Femur (tissue), 1 donor: ENCODE data around the gene MARCHF10.
A peak's percentile ranks its signal among the peaks of the same experiment; 100 is the strongest.
"Not testable (repeated sequence)": the region's sequence is repeated elsewhere in the genome, so short reads cannot be mapped to it uniquely, and the experiment has no call there.

ENCODE experiments used
- DNase-seq: peaks from one replicate; pipeline ENCODE4 v3.0.0-alpha.2; 2017

Gene MARCHF10

GRCh38 chr17:62693616-62694409 is 114.3 kb downstream of the MARCHF10 start:
- DNase-seq: no peak

DNA sequence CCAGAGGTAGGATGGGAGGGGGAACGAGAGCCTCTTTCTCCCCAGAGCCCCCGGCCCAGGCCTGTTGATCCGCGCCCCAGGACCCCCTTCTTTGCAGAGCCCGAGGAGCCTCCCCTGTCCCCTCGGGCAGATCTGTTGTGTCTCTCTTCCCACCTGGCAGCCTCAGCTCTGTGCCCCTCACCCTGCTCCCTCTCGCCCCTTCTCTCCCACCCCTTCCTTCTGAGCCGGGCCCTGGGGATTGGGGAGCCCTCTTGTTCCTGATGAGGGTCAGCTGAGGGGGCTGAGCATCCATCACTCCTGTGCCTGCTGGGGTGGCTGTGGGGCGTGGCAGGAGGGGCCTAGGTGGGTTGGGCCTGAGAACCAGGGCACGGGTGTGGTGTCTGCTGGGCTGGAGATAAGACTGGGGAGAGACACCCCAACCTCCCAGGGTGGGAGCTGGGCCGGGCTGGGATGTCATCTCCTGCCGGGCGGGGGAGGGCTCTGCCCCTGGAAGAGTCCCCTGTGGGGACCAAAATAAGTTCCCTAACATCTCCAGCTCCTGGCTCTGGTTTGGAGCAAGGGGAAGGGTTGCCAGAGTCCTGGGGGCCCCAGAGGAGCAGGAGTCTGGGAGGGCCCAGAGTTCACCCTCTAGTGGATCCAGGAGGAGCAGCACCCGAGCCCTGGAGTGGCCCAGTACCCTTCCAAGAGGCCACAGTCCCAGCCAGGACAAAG is 115.2 kb downstream of the MARCHF10 start:
- no peak for DNase-seq

- no peak for DNase-seq
Measured at GRCh38 chr17:62692159-62692651, 115.9 kb downstream of the MARCHF10 start.

- DNase-seq: not testable (repeated sequence)
Measured at GRCh38 chr17:62691589-62691915, 116.6 kb downstream of the MARCHF10 start.

DNA sequence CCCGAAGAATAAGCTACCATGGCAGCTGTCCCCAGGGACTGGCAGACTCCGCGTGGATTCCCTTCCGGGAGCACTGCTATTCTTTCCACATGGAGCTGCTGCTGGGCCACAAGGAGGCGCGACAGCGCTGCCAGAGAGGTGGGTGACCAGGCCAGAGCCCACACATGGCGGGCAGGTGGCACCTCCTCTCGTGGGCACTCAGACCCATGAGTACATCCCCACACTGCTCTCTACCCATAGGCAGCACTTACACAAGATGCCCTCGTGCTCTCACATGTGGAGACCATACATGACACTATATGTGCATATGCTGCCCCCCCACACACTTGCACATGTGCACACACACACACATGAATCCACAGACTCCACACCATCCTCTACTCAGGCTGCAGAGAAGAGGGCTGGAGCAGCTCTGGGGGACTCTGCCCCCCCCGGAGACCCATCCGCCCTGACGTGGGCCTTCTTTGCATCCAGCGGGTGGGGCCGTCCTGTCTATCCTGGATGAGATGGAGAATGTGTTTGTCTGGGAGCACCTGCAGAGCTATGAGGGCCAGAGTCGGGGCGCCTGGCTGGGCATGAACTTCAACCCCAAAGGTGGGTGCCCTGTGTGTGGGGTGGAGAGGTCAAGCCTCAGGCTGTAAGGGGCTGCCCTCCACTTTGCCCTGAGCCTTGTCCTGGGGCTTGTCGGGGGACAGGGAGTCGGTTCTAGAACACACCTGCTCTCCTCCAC is 117.8 kb downstream of the MARCHF10 start:
- no peak for DNase-seq

DNA sequence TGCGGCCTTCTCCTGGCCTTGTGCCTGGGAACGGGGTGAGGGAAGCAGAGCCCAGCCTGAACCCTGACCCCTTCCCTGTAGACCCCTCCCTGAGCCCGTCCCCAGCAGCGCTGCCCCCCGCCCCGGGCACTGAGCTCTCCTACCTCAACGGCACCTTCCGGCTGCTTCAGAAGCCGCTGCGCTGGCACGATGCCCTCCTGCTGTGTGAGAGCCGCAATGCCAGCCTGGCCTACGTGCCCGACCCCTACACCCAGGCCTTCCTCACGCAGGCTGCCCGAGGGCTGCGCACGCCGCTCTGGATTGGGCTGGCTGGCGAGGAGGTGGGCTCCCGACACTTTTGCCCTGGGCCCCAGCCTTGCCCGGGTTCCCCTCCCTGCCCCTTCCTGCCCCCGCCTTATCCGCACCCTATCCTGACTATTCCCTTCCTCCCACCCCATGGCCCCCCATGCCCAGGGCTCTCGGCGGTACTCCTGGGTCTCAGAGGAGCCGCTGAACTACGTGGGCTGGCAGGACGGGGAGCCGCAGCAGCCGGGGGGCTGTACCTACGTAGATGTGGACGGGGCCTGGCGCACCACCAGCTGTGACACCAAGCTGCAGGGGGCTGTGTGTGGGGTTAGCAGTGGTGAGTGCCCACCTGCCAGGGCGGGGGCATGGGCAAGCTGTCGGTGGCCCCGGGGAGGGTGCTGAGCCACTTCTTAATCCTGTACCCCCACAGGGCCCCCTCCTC is 118.5 kb downstream of the MARCHF10 start:
- no peak for DNase-seq

- DNase-seq: no peak
Measured at GRCh38 chr17:62688398-62689160, 119.5 kb downstream of the MARCHF10 start.

- DNase-seq: no peak
Measured at GRCh38 chr17:62687997-62688396, 120.1 kb downstream of the MARCHF10 start.

- no peak for DNase-seq
Measured at GRCh38 chr17:62684179-62684578, 123.9 kb downstream of the MARCHF10 start.

DNA sequence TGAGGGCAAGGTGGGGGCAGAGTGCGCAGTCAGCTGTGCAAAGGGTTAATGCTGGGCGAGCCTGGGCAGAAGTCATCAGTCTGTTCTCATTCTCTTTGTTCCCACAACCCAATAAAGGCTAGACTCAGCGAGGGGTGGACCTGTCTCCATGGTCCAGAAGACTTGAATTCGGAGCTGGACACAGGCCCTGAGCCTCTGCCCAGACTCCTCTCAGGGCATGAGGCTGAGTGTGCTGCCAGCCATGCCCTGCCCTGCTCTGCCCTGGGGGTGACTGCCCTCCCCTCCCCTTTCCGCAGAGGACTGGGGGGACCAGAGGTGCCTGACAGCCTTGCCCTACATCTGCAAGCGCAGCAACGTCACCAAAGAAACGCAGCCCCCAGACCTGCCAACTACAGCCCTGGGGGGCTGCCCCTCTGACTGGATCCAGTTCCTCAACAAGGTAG is 126.2 kb downstream of the MARCHF10 start:
- DNase-seq: no peak

DNA sequence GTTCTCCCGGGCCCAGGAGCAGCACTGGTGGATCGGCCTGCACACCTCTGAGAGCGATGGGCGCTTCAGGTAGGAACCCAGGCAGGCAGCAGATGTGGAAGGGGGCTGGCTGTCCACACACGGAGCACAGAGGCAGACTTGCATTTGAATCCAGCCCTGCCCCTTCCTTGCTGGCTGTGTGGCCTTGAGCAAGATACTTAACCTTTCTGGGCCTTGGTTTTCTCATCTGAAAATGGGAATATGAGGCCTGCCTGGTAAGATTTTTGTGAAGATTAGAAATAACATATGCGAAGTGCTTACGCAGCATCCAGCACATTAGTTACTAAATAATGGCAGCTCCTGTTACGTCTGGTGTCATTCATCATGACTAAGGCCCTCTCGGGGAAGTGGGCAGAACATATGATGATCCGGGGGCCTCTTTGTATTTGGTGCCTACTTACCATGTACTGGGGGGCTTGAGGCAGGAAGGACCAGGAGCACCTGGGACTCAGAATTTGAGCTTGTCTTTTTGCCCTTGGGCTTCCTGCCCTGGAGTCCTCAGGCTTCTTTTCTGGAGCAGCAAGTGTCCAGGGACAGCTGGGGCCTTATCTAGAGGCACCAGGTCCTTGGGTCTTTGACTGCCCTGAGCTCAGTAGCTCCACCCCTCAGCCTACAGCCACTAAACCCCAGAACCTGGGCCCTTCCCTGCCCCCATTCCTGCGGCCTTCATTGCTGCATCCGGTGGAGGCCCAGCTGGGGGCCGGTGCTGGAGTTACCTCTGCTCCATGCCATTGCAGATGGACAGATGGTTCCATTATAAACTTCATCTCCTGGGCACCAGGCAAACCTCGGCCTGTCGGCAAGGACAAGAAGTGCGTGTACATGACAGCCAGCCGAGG is 126.8 kb downstream of the MARCHF10 start:
- DNase-seq: peak; percentile 41

GRCh38 chr17:62680541-62681052 is 127.5 kb downstream of the MARCHF10 start:
- peak; percentile 27 for DNase-seq

DNA sequence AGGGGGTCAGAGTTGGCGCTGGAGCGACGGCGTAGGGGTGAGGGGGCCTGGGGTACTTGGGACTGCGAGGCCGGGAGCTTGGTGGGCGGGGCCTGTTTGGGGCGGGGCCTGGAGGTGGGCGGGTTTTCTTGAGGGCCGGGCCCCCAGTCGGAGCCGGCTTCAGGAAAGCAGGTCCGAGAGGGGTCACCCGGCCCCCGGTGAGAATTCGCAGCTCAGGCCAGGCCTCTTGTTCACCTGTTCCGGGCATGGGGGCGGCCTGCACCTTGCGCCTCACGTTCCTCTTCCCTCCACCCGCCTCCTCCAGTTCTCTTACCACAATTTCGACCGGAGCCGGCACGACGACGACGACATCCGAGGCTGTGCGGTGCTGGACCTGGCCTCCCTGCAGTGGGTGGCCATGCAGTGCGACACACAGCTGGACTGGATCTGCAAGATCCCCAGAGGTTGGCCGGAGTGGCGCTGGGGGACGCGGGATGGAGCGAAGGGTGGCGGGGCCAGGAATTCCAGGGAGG is 128.2 kb downstream of the MARCHF10 start:
- peak; percentile 28 for DNase-seq

GRCh38 chr17:62678214-62678919 is 129.7 kb downstream of the MARCHF10 start:
- DNase-seq: peak; percentile 23

DNA sequence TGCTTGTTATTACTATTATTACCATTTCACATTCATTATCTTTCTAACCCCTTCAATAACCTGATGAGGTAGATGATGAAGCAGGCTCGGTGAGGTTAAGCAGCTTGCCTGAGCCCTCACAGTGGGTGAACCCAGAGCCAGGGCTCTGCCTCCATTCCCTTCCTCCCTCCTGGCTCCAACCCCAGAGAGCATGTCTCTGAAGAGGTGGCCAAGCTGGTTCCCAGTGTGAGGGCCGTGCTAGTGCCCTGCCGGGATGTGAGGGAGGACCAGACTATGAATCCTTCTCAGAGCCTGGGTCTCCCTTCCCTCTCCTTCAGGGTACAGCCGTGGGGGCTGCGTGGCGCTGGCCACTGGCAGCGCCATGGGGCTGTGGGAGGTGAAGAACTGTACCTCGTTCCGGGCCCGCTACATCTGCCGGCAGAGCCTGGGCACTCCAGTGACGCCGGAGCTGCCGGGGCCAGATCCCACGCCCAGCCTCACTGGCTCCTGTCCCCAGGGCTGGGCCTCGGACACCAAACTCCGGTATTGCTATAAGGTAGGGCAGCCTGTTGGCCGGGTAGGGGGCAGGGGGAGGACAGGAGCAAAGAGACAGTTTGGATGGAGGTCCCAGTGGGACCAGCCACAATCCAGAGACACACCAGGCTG is 131.0 kb downstream of the MARCHF10 start:
- DNase-seq: no peak

DNA sequence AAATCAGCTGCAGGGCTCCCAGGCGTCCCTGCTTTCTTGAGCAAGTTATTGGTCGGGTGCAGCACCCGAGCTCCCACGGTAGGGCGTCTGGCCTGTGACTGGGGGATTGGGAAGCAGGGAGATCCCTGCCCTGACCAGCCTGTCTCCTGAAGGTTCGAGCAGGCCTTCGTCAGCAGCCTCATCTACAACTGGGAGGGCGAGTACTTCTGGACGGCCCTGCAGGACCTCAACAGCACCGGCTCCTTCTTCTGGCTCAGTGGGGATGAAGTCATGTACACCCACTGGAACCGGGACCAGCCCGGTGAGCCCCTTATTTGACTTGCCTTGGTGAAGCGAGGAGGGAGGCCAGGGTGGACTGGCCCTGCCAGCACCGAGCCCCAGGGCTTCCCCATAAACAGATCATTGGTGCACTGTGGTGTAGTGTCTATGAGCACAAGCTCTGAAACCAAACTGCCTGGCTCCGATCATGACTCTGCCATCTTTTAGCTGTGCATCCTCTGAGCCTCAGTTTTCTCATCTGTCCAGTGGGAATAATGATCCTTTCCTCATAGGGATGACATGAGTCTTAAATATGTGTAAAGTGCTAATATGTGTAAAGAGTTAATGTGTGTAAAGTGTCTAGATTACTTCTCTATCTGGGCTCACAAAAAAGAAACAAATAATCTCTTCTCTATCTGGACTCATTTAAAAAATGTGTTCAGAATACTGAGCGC is 131.7 kb downstream of the MARCHF10 start:
- DNase-seq: no peak

DNA sequence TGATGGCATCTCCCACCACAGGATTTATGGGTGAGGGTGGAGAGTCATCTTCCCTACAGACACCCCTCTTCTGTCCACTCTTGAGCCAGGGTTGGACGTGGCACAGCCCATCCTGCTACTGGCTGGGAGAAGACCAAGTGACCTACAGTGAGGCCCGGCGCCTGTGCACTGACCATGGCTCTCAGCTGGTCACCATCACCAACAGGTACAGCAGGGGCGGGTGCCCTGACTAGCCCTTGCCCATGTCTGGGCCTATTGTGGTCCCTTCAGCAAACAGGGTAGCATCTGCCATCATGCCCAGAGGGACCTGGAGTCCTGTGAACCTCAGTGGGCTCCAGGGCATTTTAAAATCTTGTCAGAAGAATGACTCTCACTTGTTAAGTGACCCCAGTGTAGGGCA is 132.4 kb downstream of the MARCHF10 start:
- no peak for DNase-seq

GRCh38 chr17:62675260-62675659 is 132.9 kb downstream of the MARCHF10 start:
- DNase-seq: peak; percentile 85

DNA sequence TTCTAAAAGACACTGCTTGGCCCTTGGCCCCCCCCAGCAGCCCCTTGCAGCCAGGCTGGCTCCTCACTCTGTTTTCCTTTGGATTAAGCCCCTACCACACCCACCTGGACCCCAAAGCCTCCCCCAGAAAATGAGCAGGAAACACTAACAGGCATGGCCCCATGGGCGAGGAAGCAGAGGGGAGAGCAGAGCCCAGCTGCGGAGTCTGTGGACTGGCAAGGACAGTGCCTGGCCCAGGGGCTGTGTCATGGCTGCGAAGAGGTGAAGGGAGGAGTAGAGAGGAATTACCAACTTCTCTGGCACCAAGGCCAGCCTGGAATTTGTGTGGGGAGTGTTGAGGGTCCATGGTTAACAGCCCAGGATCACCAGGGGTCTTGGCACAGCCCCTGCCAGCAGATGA is 133.3 kb downstream of the MARCHF10 start:
- no peak for DNase-seq
